HepG2 (cell line): ENCODE results near the gene BIVM. TPM values are rescaled to one million over a fixed set of nuclear protein-coding genes. Genes with fewer than 3 reads are reported as not detected.

Experiments
- CREB1 ChIP-seq, 2 experiments: fragments of 450-650 bp in 1 of 2; IDR thresholded peaks; 2 replicates each; pipeline ENCODE4 v1.6.1; 2016 to 2017; ENCODE audit warnings: control low read depth in 1 of 2, mild to moderate bottlenecking in 1 of 2, missing compliant biosample characterization in 1 of 2, missing genetic modification characterization in 1 of 2
- EEA1 ChIP-seq: sonication (generic); formaldehyde crosslinking; IDR thresholded peaks from 2 replicates; pipeline ENCODE4 v1.5.1; 2020; ENCODE audit warnings: mild to moderate bottlenecking, missing genetic modification reagents, borderline replicate concordance
- EED ChIP-seq: sonication (generic); formaldehyde crosslinking; IDR thresholded peaks from 2 replicates; pipeline ENCODE4 v1.5.0; 2020; ENCODE audit warnings: mild to moderate bottlenecking, missing genetic modification reagents
- GABPA ChIP-seq, 2 experiments: IDR thresholded peaks; 2 replicates each; pipeline ENCODE4 v1.6.1; 2011 to 2016; ENCODE audit warnings: low read depth in 2 of 2, low read length in 1 of 2, missing biosample characterization in 1 of 2, missing genetic modification characterization in 1 of 2
- NRL ChIP-seq: sonication (generic); formaldehyde crosslinking; IDR thresholded peaks from 2 replicates; pipeline ENCODE4 v1.5.0; 2020; ENCODE audit warnings: missing genetic modification reagents, mild to moderate bottlenecking, moderate library complexity, borderline replicate concordance
- RFX1 ChIP-seq: fragments of 450-650 bp; IDR thresholded peaks from 2 replicates; pipeline ENCODE4 v1.6.1; 2017
- RNF2 ChIP-seq: fragments of 450-650 bp; conservative IDR thresholded peaks from 2 replicates; pipeline ENCODE4 v1.6.1; 2016; ENCODE audit warnings: low read depth
- TOE1 ChIP-seq: sonication (generic); formaldehyde crosslinking; IDR thresholded peaks from 2 replicates; pipeline ENCODE4 v1.4.0; 2020; ENCODE audit warnings: mild to moderate bottlenecking, missing genetic modification reagents
- TSC22D2 ChIP-seq: sonication (generic); formaldehyde crosslinking; IDR thresholded peaks from 2 replicates; pipeline ENCODE4 v1.5.1; 2020; ENCODE audit warnings: missing genetic modification reagents, mild to moderate bottlenecking, borderline replicate concordance
- U2AF2 ChIP-seq: fragments of 200-400 bp; formaldehyde crosslinking; IDR thresholded peaks from 2 replicates; pipeline ENCODE4 v1.6.1; 2017; ENCODE audit warnings: low read depth, mild to moderate bottlenecking, low read length
- ZFY ChIP-seq: sonication (generic); formaldehyde crosslinking; IDR thresholded peaks from 2 replicates; pipeline ENCODE4 v1.4.0; 2020; ENCODE audit warnings: missing genetic modification reagents
- ZNF10 ChIP-seq: sonication (generic); formaldehyde crosslinking; IDR thresholded peaks from 2 replicates; pipeline ENCODE4 v1.4.0; 2020; ENCODE audit warnings: mild to moderate bottlenecking, low read depth, missing genetic modification reagents, borderline replicate concordance
- ZNF205 ChIP-seq: IDR thresholded peaks from 2 replicates; pipeline ENCODE4 v1.6.1; 2018; ENCODE audit warnings: missing biosample characterization, missing genetic modification reagents
- ZNF326 ChIP-seq: sonication (generic); formaldehyde crosslinking; IDR thresholded peaks from 2 replicates; pipeline ENCODE4 v1.4.0; 2020; ENCODE audit warnings: missing genetic modification reagents, borderline replicate concordance
- ZNF607 ChIP-seq: sonication (generic); formaldehyde crosslinking; IDR thresholded peaks from 2 replicates; pipeline ENCODE4 v1.5.1; 2020; ENCODE audit warnings: missing genetic modification reagents, mild to moderate bottlenecking, borderline replicate concordance
- ZNF703 ChIP-seq: sonication (generic); formaldehyde crosslinking; IDR thresholded peaks from 2 replicates; pipeline ENCODE4 v1.5.1; 2020; ENCODE audit warnings: missing genetic modification reagents, mild to moderate bottlenecking, moderate library complexity, borderline replicate concordance
- ZNF777 ChIP-seq: sonication (generic); formaldehyde crosslinking; IDR thresholded peaks from 2 replicates; pipeline ENCODE4 v1.4.0; 2020; ENCODE audit warnings: missing genetic modification reagents
- polyA plus RNA-seq, 8 experiments: library from polyadenylated mRNA; depleted of rRNA in 3 of 8; stranded (reverse) in 7 of 8; unstranded in 1 of 8; fragments of >200 nt; fragmentation: Illumina TruSeq in 4 of 8; extraction: Trizol in 4 of 8; gene quantifications; 2 replicates each; pipeline versions ENCODE4 v1.2.1 to v1.2.3, GENCODE V29; 2011 to 2016; ENCODE audit warnings: low read depth in 4 of 8, missing spikeins in 1 of 8, mixed read lengths in 1 of 8; ENCODE audit not compliant: insufficient read depth in 1 of 8
- total RNA-seq, 5 experiments: library from RNA; depleted of rRNA; stranded (reverse); fragments of >200 nt; fragmentation: Illumina TruSeq; extraction: Trizol; gene quantifications; 2 replicates each; pipeline ENCODE4 v1.2.3, GENCODE V29; 2016; ENCODE audit warnings: low read depth in 1 of 5
- TF ChIP-seq, protein P1 (sequence below): sonication (generic); formaldehyde crosslinking; IDR thresholded peaks from 2 replicates; pipeline ENCODE4 v1.4.0; 2020; ENCODE audit warnings: missing genetic modification reagents
- TF ChIP-seq, protein P2 (sequence below): IDR thresholded peaks from 2 replicates; pipeline ENCODE4 v1.6.1; 2012; ENCODE audit warnings: low read length, improper control_type of control experiment
- TF ChIP-seq, protein P3 (sequence below): sonication (generic); formaldehyde crosslinking; IDR thresholded peaks from 2 replicates; pipeline ENCODE4 v1.4.0; 2020; ENCODE audit warnings: mild to moderate bottlenecking, missing genetic modification reagents

BIVM gene
- total and polyA plus RNA-seq, 2 of the 13 experiments (the other 11 are each of a cell fraction or from before 2014, with no cell fraction given): 10.4 to 15.8 TPM

DNA sequence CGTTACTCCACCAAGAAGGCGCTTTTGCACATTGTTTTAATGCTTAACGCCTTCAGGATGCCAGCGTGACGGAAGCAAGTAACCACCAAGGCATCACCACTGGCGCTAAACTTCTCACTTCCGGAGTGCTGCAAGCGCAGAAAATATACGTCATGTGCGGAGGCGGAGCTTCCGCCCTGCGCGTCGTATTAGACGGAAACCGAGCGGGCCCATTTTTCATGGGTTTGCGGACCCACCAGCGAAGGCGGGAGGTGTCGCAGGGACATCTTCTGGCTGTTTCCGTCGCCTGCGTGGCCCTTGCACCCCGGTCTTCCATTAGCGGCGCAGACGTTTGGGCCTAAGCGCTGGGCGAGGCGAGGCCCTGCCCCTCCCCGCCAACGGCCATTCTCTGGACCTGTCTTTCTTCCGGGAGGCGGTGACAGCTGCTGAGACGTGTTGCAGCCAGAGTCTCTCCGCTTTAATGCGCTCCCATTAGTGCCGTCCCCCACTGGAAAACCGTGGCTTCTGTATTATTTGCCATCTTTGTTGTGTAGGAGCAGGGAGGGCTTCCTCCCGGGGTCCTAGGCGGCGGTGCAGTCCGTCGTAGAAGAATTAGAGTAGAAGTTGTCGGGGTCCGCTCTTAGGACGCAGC lies 46.8 kb downstream of the BIVM start, which contains the start of gene ERCC5 (continued):
- TF ChIP-seq, protein P1, sequence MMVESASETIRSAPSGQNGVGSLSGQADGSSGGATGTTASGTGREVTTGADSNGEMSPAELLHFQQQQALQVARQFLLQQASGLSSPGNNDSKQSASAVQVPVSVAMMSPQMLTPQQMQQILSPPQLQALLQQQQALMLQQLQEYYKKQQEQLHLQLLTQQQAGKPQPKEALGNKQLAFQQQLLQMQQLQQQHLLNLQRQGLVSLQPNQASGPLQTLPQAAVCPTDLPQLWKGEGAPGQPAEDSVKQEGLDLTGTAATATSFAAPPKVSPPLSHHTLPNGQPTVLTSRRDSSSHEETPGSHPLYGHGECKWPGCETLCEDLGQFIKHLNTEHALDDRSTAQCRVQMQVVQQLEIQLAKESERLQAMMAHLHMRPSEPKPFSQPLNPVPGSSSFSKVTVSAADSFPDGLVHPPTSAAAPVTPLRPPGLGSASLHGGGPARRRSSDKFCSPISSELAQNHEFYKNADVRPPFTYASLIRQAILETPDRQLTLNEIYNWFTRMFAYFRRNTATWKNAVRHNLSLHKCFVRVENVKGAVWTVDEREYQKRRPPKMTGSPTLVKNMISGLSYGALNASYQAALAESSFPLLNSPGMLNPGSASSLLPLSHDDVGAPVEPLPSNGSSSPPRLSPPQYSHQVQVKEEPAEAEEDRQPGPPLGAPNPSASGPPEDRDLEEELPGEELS (CRISPR knock-in tag): peak; percentile 72
- TF ChIP-seq CREB1 (IDR thresholded peaks at IDR 0.05): peak; percentile 97
- peak; percentile 100 for TF ChIP-seq CREB1 (CRISPR knock-in tag; IDR thresholded peaks at IDR 0.05)
- TF ChIP-seq ZNF10 (CRISPR knock-in tag): no peak
- TF ChIP-seq EED (CRISPR knock-in tag): 0 out of 2 replicates have a peak, but pooled peaks have one; percentile 61
- TF ChIP-seq TSC22D2 (CRISPR knock-in tag): no peak
- TF ChIP-seq RNF2: no peak
- TF ChIP-seq GABPA (IDR thresholded peaks at IDR 0.05; ENCODE audit: low read depth, low read length): peak; percentile 82
- peak; percentile 98 for TF ChIP-seq GABPA (CRISPR knock-in tag; IDR thresholded peaks at IDR 0.05; ENCODE audit: low read depth)
- peak; percentile 80; the same call in 1 of the 2 replicates for TF ChIP-seq ZNF205
- TF ChIP-seq ZNF703 (CRISPR knock-in tag): no peak
- no peak for TF ChIP-seq TOE1 (CRISPR knock-in tag)
- no peak for TF ChIP-seq RFX1
- TF ChIP-seq NRL: peak; percentile 93; the same call in 1 of the 2 replicates
- TF ChIP-seq ZNF607: peak; percentile 94
- no peak for TF ChIP-seq EEA1 (CRISPR knock-in tag)
- TF ChIP-seq ZNF326 (CRISPR knock-in tag): no peak
- TF ChIP-seq ZFY (CRISPR knock-in tag): peak; percentile 95
- TF ChIP-seq, protein P2, sequence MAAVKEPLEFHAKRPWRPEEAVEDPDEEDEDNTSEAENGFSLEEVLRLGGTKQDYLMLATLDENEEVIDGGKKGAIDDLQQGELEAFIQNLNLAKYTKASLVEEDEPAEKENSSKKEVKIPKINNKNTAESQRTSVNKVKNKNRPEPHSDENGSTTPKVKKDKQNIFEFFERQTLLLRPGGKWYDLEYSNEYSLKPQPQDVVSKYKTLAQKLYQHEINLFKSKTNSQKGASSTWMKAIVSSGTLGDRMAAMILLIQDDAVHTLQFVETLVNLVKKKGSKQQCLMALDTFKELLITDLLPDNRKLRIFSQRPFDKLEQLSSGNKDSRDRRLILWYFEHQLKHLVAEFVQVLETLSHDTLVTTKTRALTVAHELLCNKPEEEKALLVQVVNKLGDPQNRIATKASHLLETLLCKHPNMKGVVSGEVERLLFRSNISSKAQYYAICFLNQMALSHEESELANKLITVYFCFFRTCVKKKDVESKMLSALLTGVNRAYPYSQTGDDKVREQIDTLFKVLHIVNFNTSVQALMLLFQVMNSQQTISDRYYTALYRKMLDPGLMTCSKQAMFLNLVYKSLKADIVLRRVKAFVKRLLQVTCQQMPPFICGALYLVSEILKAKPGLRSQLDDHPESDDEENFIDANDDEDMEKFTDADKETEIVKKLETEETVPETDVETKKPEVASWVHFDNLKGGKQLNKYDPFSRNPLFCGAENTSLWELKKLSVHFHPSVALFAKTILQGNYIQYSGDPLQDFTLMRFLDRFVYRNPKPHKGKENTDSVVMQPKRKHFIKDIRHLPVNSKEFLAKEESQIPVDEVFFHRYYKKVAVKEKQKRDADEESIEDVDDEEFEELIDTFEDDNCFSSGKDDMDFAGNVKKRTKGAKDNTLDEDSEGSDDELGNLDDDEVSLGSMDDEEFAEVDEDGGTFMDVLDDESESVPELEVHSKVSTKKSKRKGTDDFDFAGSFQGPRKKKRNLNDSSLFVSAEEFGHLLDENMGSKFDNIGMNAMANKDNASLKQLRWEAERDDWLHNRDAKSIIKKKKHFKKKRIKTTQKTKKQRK: no peak
- TF ChIP-seq ZNF777: peak; percentile 94
- no peak for TF ChIP-seq U2AF2
- TF ChIP-seq, protein P3, sequence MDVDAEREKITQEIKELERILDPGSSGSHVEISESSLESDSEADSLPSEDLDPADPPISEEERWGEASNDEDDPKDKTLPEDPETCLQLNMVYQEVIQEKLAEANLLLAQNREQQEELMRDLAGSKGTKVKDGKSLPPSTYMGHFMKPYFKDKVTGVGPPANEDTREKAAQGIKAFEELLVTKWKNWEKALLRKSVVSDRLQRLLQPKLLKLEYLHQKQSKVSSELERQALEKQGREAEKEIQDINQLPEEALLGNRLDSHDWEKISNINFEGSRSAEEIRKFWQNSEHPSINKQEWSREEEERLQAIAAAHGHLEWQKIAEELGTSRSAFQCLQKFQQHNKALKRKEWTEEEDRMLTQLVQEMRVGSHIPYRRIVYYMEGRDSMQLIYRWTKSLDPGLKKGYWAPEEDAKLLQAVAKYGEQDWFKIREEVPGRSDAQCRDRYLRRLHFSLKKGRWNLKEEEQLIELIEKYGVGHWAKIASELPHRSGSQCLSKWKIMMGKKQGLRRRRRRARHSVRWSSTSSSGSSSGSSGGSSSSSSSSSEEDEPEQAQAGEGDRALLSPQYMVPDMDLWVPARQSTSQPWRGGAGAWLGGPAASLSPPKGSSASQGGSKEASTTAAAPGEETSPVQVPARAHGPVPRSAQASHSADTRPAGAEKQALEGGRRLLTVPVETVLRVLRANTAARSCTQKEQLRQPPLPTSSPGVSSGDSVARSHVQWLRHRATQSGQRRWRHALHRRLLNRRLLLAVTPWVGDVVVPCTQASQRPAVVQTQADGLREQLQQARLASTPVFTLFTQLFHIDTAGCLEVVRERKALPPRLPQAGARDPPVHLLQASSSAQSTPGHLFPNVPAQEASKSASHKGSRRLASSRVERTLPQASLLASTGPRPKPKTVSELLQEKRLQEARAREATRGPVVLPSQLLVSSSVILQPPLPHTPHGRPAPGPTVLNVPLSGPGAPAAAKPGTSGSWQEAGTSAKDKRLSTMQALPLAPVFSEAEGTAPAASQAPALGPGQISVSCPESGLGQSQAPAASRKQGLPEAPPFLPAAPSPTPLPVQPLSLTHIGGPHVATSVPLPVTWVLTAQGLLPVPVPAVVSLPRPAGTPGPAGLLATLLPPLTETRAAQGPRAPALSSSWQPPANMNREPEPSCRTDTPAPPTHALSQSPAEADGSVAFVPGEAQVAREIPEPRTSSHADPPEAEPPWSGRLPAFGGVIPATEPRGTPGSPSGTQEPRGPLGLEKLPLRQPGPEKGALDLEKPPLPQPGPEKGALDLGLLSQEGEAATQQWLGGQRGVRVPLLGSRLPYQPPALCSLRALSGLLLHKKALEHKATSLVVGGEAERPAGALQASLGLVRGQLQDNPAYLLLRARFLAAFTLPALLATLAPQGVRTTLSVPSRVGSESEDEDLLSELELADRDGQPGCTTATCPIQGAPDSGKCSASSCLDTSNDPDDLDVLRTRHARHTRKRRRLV (CRISPR knock-in tag): peak; percentile 79
